ENCODE results near the gene MYO18B. TPM values are rescaled to one million over a fixed set of nuclear protein-coding genes. Genes with fewer than 3 reads are reported as not detected.

MYO18B gene
- total RNA-seq, 1 donor from 2014 or later: 0.49 TPM

DNA sequence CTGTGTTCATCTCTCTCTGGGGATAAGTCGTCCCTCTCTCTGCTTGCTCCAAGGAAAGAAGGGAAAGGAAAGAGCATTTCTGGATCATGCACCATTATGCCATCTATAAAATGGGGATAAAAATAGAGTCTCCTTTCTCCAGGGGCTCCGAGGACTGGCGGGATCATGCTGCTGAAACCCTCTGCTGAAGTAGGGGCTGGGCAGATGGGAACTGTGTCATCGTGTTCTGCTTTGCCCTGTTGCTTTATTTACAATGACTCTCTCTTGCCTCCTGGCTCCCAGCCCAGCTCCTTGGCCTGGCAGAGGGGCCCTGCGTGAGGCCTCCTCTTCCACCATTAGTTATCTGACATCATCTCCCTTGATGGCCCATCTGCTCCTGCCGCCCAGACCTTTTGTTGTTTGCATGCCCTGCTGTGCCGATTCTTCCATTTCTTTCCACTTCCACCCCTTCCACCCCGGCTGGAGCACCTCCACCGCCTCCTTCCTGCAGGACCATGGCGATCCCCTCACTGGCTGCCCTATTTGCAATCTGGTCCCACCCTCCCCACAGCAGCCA is 200.9 kb downstream of the MYO18B start:
- Mint-ChIP-seq H3K4me3 (no peak overlapping the region), H3K9me3 (no peaks in the 10 kb centered on the region), H3K27ac (no peak overlapping the region), H3K27me3 (peaks cover 13% of the 10 kb centered on the region), H3K4me1 (no peaks in the 10 kb centered on the region), H3K36me3 (ENCODE audit: low read depth) (no peaks in the 10 kb centered on the region)
- no peak for DNase-seq
- intact Hi-C loops (cut with micrococcal nuclease): no loop called here

DNA sequence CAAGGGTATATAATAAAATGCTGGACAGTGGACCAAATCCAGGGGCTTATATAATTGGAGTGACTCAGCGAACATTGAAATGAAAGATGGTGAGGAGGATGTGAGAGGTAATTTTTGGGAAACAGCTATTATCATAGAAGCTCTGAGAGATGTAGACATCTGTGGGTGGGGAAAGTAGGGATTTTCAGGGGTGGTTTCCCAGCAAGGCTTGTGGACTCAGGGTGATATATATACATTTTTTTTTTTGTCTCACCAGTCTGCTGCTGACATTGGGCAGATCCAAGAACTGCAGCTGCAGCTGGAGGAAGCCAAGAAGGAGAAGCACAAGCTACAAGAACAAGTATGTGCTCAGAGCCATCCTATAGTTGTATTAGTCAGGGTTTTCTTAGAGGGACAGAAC is 208.1 kb downstream of the MYO18B start:
- intact Hi-C loops (cut with micrococcal nuclease): no loop called here
- DNase-seq: no peak
- Mint-ChIP-seq H3K27me3 (no peaks in the 10 kb centered on the region), H3K27ac (no peak overlapping the region), H3K4me3 (no peak overlapping the region), H3K9me3 (no peaks in the 10 kb centered on the region), H3K4me1 (no peaks in the 10 kb centered on the region), H3K36me3 (ENCODE audit: low read depth) (no peaks in the 10 kb centered on the region)

DNA sequence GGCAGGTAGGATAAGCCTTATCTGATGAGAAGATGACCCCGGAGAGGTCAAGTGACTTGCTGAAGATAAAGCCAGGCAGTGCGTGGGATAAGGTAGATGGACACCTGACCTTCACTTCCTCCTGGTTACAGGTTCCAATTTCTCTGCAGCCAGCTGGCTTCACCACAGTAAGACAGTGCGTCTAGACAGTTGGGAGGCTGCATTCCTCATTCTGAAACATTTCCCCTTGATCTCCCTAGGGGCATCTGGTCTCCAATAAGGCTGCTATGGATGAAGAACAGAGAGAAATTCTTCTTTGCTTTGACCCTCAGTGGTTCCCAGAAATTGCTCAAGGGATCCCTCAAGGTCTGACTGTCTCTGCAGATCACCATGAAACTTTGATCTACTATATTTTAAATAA is 211.3 kb downstream of the MYO18B start:
- intact Hi-C loops (cut with micrococcal nuclease): no loop called here
- Mint-ChIP-seq H3K27ac (no peak overlapping the region), H3K4me1 (no peaks in the 10 kb centered on the region), H3K9me3 (no peaks in the 10 kb centered on the region), H3K36me3 (ENCODE audit: low read depth) (no peaks in the 10 kb centered on the region), H3K27me3 (no peaks in the 10 kb centered on the region), H3K4me3 (no peak overlapping the region)
- DNase-seq: no peak

DNA sequence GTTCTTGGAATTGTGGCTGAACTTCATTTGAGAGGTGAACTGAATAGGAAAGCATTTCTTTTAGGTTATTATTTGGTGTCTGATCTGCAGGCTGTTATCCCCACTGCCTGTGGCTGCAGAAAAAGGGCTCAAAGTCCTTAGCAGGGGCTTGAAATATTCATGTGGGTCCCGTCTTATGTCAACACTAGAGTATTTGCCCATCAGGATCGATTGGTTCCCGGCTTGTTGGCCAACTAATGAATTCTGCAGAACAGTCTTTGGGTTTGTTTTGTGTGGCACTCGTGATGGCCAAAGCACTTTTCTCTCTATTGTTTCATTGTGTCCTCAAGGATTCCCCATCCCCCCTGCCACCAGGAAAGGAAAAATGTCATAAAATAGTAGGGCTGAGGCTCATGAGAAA is 211.9 kb downstream of the MYO18B start:
- H3K4me1 Mint-ChIP-seq: no peaks in the 10 kb centered on the region
- H3K27me3 Mint-ChIP-seq: no peaks in the 10 kb centered on the region
- H3K9me3 Mint-ChIP-seq: no peaks in the 10 kb centered on the region
- no peak overlapping the region for H3K27ac Mint-ChIP-seq
- H3K36me3 Mint-ChIP-seq (ENCODE audit: low read depth): no peaks in the 10 kb centered on the region
- intact Hi-C loops (cut with micrococcal nuclease): no loop called here
- no peak overlapping the region for H3K4me3 Mint-ChIP-seq
- no peak for DNase-seq

DNA sequence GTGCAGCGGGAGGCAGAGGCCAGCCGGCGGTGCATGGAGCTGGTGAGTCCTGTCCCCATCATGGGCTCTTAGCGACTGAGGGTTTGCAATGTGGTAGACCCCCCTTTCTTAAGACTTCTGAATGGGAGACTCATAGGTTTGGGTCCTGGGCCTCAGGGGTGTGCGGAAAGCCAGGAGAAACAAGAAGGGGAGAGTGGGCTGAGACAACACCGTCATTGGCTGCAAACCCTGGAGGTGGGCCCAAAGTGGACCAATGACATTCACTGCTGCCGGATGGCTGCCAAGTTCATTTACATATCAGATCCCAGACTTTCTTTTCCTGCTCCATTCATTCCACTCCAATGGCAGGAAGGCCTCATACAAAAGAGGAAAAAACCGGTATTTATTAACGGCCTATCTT is 213.3 kb downstream of the MYO18B start:
- DNase-seq: no peak
- no peaks in the 10 kb centered on the region for H3K27me3 Mint-ChIP-seq
- no peak overlapping the region for H3K27ac Mint-ChIP-seq
- H3K4me1 Mint-ChIP-seq: no peaks in the 10 kb centered on the region
- H3K9me3 Mint-ChIP-seq: no peaks in the 10 kb centered on the region
- intact Hi-C loops (cut with micrococcal nuclease): no loop called here
- H3K4me3 Mint-ChIP-seq: no peak overlapping the region
- H3K36me3 Mint-ChIP-seq (ENCODE audit: low read depth): no peaks in the 10 kb centered on the region

DNA sequence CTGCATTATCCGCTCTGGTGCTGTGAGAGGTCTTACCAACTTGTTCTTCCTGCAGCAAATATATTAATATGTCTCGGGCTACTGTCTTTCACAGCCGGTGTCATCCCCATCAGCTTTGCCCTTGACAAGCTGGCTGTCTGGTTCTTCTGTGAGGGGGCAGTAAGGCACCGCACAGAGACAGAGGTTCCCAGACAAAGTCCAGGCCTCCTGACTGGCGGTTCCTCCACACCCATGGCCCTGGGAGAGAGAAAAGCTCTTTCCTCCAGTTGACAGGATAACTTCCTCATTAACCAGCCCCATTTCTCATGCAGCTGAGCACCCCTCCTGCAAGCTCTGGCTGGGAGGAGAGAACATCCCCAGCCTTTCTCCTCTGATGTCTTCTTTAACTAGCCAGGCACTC is 214.8 kb downstream of the MYO18B start:
- H3K4me1 Mint-ChIP-seq: no peaks in the 10 kb centered on the region

DNA sequence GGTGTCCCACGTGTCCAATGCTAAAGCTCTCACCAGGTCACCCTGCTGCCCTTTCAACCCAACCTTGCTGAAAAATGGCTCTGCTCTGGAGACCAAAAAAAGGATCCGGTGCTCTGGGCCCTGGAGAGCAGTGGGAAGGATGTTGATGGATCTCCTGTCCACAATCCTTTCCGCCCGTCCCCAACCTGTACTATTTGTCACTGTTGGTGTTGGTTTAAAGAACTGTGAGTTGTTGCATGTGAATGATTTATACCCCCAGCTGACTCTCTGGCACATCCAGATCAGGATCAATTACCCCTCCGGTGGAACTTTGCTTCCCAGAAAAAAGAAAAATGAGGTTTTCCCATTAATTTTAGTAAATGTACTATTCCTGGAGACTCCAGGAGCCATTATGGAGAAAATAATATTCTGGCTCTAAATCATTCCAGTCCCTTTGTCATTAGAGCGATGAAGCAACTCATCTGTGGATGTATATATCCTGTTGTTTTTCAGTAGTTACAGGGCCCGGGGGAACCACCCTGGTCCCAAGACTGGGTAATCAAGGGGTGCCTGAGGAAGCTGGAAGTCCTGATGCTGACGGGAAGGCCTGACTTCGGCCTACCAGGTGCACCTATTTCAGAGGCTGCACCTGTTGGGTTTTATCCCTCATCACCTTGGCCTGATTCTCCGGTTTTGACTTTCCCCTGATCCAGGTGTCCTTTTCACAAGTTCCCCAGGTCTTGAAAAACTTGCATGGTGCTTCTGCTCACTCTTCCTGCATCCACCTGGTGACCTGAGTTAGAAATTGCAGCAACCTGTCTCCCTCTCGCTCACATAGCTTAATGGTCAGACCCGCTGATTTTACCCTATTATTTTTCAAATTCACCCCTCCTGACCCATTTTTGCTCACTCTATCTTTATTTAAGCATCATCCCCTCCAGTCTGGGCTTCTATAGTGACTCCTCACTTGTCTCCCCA is 218.1 kb downstream of the MYO18B start:
- Mint-ChIP-seq H3K27me3 (no peaks in the 10 kb centered on the region), H3K4me1 (no peaks in the 10 kb centered on the region), H3K36me3 (ENCODE audit: low read depth) (no peaks in the 10 kb centered on the region), H3K9me3 (no peaks in the 10 kb centered on the region), H3K4me3 (no peak overlapping the region), H3K27ac (no peak overlapping the region)
- no peak for DNase-seq
- intact Hi-C loops (cut with micrococcal nuclease): no loop called here

More for the DNA sequence above, 214.8 kb downstream of the MYO18B start:
- Mint-ChIP-seq H3K9me3 (no peaks in the 10 kb centered on the region), H3K4me3 (no peak overlapping the region), H3K27ac (no peak overlapping the region), H3K27me3 (no peaks in the 10 kb centered on the region), H3K36me3 (ENCODE audit: low read depth) (no peaks in the 10 kb centered on the region)
- intact Hi-C loops (cut with micrococcal nuclease): no loop called here
- no peak for DNase-seq

DNA sequence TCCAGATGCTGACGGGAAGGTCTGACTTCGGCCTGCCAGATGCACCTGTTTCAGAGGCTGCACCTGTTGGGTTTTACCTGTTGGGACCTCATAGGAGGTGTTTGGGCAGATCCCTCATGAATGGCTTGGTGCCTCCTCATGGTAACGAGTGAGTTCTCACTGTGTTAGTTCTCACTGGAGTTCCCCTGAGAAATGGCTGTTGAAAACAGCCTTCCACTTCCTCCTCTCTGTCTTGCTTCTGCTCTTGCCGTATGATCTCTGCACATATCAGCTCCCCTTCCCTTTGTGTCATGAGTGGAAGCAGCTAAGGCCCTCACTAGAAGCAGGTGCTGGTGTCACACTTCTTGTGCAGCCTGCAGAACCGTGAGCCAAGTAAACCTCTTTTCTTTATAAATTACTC is 219.7 kb downstream of the MYO18B start:
- intact Hi-C loops (cut with micrococcal nuclease): no loop called here
- DNase-seq: no peak
- H3K27ac Mint-ChIP-seq: no peak overlapping the region
- H3K36me3 Mint-ChIP-seq (ENCODE audit: low read depth): no peaks in the 10 kb centered on the region
- H3K27me3 Mint-ChIP-seq: peaks cover 2% of the 10 kb centered on the region
- no peak overlapping the region for H3K4me3 Mint-ChIP-seq
- peaks cover 8% of the 10 kb centered on the region for H3K4me1 Mint-ChIP-seq
- no peaks in the 10 kb centered on the region for H3K9me3 Mint-ChIP-seq

DNA sequence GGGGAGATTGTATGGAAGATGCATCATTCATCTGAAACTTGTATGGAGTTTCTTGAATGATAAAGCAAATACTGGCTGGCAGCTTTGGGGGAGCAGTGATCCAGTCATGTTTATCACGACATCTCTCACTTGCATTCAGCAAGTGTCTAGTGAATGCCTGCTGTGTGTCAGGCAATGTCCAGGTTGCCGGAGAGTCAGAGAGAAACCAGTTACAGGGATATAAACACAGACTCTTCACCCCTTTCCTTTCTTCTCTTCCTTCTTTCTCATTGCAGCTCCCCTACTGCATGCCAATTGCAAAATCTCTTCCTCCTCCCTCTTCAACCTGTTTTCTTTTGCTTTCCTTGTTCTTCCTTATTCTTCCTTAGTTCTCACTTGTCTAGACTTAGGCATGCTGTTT is 220.7 kb downstream of the MYO18B start:
- Mint-ChIP-seq H3K4me1 (peaks cover 11% of the 10 kb centered on the region), H3K27me3 (peaks cover 2% of the 10 kb centered on the region), H3K36me3 (ENCODE audit: low read depth) (no peaks in the 10 kb centered on the region), H3K9me3 (no peaks in the 10 kb centered on the region), H3K4me3 (no peak overlapping the region), H3K27ac (no peak overlapping the region)
- intact Hi-C loops (cut with micrococcal nuclease): no loop called here
- no peak for DNase-seq

DNA sequence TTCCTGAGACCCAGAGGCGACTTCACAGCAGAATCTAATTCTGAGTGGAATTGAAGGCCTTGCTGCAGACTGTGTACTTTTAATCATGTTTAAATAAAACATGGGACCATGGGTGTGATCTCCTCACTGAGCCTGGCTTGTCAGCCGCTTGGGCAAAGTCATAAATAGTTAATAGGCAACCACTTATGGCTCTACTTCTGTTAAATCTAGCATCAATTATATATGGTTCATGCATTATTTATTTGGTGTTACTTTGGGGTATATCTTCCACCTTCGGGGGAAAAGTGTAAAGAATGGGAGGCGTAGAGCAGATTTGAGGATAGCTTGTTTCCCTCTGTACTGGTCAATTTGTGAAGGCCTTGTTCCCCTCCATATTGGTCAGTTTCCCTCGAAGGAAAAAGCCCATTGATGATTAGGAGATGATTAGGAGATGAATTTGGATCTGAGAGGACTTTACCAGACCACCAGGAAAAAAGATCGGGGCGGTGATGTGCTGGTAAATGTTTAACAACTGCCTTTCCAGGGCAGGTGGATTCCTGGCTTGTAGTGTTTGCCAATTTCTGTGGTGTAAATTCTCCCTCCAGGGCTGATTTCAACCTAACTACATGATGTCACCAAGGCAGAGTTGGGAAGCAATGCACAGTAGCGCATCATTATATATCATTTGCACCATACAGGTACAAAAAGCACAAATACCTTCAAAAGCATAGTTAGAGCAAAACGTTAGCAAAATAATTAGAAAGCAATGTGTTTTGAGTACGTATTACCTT is 223.2 kb downstream of the MYO18B start:
- Mint-ChIP-seq H3K27ac (no peak overlapping the region), H3K9me3 (peaks cover 3% of the 10 kb centered on the region), H3K4me1 (peaks cover 15% of the 10 kb centered on the region), H3K27me3 (peaks cover 2% of the 10 kb centered on the region), H3K36me3 (ENCODE audit: low read depth) (no peaks in the 10 kb centered on the region), H3K4me3 (no peak overlapping the region)
- intact Hi-C loops (cut with micrococcal nuclease): no loop called here
- DNase-seq: no peak

DNA sequence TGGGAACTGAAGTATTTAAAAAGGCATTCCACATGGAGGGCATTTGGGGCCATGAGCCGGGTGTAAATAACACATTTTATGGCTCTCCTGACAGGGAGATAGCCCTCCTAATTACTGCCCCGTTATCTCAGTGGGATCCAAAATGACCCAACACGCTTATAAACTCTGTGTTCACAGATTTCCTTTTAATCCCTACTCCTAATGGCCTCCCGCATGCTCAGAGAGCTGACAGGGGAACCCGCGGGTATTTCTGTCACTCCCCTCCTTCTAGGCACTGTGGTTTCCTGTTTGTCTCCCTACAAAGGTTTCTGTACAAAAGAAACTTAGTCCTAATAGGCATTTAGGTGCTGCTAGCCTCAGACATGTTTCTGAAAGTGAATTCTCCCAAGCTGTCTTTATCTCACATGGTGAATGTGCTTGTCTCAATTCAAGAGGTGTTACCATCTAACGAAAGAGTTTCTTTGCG is 224.5 kb downstream of the MYO18B start:
- Mint-ChIP-seq H3K4me3 (peak overlapping the region; percentile 17), H3K27me3 (peaks cover 2% of the 10 kb centered on the region), H3K4me1 (peaks cover 16% of the 10 kb centered on the region), H3K27ac (peak overlapping the region; percentile 60), H3K9me3 (peaks cover 3% of the 10 kb centered on the region), H3K36me3 (ENCODE audit: low read depth) (no peaks in the 10 kb centered on the region)
- intact Hi-C loops (cut with micrococcal nuclease): no loop called here
- DNase-seq: peak; percentile 73

DNA sequence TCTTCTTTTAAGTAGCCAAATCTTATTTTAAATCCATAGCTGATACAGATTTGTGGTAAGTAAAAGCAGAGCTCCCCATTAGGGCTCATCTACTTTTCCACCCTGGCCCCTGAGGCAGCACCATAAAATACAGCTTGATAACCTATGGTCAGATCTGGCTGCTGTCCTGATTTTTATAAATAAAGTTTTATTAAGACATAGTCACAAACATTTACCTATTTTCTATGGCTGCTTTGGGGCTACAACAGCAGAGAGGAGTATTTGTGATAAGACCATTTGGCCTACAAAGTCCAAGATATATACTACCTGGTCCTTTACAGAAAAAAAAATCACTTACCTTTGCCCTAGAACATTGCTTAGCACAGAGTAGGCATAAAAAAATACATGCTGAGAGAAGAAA is 227.3 kb downstream of the MYO18B start:
- peaks cover 2% of the 10 kb centered on the region for H3K27me3 Mint-ChIP-seq
- H3K27ac Mint-ChIP-seq: no peak overlapping the region
- no peak overlapping the region for H3K4me3 Mint-ChIP-seq
- peaks cover 3% of the 10 kb centered on the region for H3K9me3 Mint-ChIP-seq
- no peak for DNase-seq
- intact Hi-C loops (cut with micrococcal nuclease): no loop called here
- H3K4me1 Mint-ChIP-seq: peaks cover 17% of the 10 kb centered on the region
- no peaks in the 10 kb centered on the region for H3K36me3 Mint-ChIP-seq (ENCODE audit: low read depth)

DNA sequence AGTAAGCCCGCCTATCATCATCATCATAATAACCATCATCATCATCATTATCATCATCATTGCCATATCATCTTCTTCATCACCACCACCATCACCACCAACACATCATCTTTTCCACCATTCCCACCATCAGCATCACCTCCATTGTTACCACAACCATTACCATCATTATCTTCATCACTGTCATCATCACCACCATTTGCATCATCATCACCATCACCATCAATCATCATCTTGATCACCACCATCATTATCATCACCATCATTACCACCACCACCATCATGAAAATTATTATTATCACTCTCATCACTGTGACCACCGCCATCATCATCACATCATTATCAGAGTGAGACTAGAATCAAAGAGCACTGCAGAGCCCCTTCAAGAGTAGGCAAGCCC is 227.9 kb downstream of the MYO18B start:
- DNase-seq: no peak
- no peaks in the 10 kb centered on the region for H3K36me3 Mint-ChIP-seq (ENCODE audit: low read depth)
- intact Hi-C loops (cut with micrococcal nuclease): no loop called here
- no peak overlapping the region for H3K27ac Mint-ChIP-seq
- H3K27me3 Mint-ChIP-seq: peaks cover 2% of the 10 kb centered on the region
- peaks cover 3% of the 10 kb centered on the region for H3K9me3 Mint-ChIP-seq
- H3K4me1 Mint-ChIP-seq: peaks cover 17% of the 10 kb centered on the region
- H3K4me3 Mint-ChIP-seq: no peak overlapping the region

DNA sequence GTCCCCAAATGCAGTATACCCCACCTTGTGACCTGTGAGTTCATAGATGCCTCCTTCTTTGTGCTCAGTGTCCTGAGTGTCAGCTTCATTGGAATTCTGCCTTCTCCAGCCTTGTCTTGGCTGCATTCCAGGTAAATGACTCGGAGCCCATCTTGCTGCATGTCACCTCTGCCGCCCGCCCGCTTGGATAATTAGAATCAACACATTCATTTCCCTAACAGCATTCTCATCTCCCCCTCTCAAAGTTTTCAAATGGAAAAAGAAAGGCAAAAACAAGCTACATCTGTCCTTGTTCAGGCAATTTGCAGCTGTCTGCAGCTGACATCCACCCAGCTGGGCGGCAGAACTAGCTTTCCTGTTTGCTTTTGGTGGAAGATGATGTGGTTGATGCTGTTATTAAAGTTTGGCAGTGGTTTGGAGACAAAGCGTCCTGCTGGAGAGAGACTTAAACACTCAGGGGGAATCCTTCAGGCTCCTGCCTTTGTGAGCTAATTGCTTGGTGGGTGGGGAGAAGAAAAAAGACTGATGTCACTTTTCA is 228.5 kb downstream of the MYO18B start:
- H3K27me3 Mint-ChIP-seq: peaks cover 2% of the 10 kb centered on the region
- intact Hi-C loops (cut with micrococcal nuclease): no loop called here

More for the DNA sequence above, 228.5 kb downstream of the MYO18B start:
- no peak overlapping the region for H3K4me3 Mint-ChIP-seq
- H3K27ac Mint-ChIP-seq: no peak overlapping the region
- H3K36me3 Mint-ChIP-seq (ENCODE audit: low read depth): no peaks in the 10 kb centered on the region
- H3K9me3 Mint-ChIP-seq: peaks cover 3% of the 10 kb centered on the region
- DNase-seq: no peak
- peaks cover 17% of the 10 kb centered on the region for H3K4me1 Mint-ChIP-seq

All from activated CD4-positive, alpha-beta T cell treated with anti-CD3 and anti-CD28 coated beads, Interleukin-2, amount 10 ng/mL, durations not matched to agents 24 days and 14 days (primary cell).